Adrenal gland (tissue), 12 donors: ENCODE results near the gene LTA. TPM values are rescaled to one million over a fixed set of nuclear protein-coding genes. Genes with fewer than 3 reads are reported as not detected.

Source experiments
- DNase-seq, 7 donors: peaks; one replicate each; pipeline ENCODE4 v3.0.0-alpha.2; 2019 to 2020
- H3K27ac ChIP-seq, 5 donors: fragments of 200-600 bp; sonication (generic) in 4 of 5; 1 replicate in 3 of 5; 2 replicates in 2 of 5; pipeline versions ENCODE4 v1.5.1 to v1.8.0; 2016 to 2020; ENCODE audit warnings: mild to moderate bottlenecking in 1 of 5
- H3K27me3 ChIP-seq: fragments of 200-600 bp; 2 replicates; pipeline ENCODE4 v1.8.0; 2021
- H3K36me3 ChIP-seq, 2 donors: fragments of 200-600 bp; replicated peaks in 1 of 2; 1 replicate in 1 of 2; 2 replicates in 1 of 2; pipeline versions ENCODE4 v1.5.1 to v1.8.0; 2018 to 2022
- H3K4me1 ChIP-seq, 2 donors: fragments of 200-600 bp; replicated peaks in 1 of 2; 1 replicate in 1 of 2; 2 replicates in 1 of 2; pipeline versions ENCODE4 v1.5.1 to v1.8.0; 2018 to 2021
- H3K4me3 ChIP-seq, 4 donors: fragments of 200-600 bp; sonication (generic) in 3 of 4; one replicate each; pipeline ENCODE4 v1.5.1; 2016 to 2018
- H3K9me3 ChIP-seq, 3 donors: fragments of 200-600 bp; sonication (generic) in 1 of 3; replicated peaks in 1 of 3; 1 replicate in 2 of 3; 2 replicates in 1 of 3; pipeline versions ENCODE4 v1.5.1 to v1.8.0; 2016 to 2021
- CTCF ChIP-seq, 6 experiments: fragments of 450-650 bp in 4 of 6; fragments of 200-600 bp in 2 of 6; sonication (generic) in 1 of 6; IDR thresholded peaks; 1 replicate in 5 of 6; 2 replicates in 1 of 6; pipeline versions ENCODE4 v1.5.1 to v1.8.0; 2016 to 2021; ENCODE audit warnings: antibody characterized with exemption in 6 of 6, mild to moderate bottlenecking in 2 of 6, moderate library complexity in 1 of 6
- POLR2A ChIP-seq, 2 donors: fragments of 450-650 bp; IDR thresholded peaks; one replicate each; pipeline ENCODE4 v1.6.1; 2017; ENCODE audit warnings: antibody characterized with exemption in 2 of 2, mild to moderate bottlenecking in 2 of 2, moderate library complexity in 1 of 2
- WGBS, 4 donors: extraction: QIAGEN DNeasy Blood & Tissue Kit in 2 of 4; methylation state at CpG; one replicate each; pipeline versions ENCODE4 v1.1.5 to v1.1.7; 2013 to 2017; 5-methylcytosine and 5-hydroxymethylcytosine counted together
- intact Hi-C, 2 donors: fragments of 100-400 bp; cut with DNase I; formaldehyde crosslinking; loops; one replicate each; pipeline versions ENCODE4 v1.14.1 to v1.15.0; 2022 to 2023
- polyA plus RNA-seq, 3 donors: library from polyadenylated mRNA; stranded (reverse); fragments of 200-250 nt in 2 of 3; fragments of 350-450 nt in 1 of 3; fragmentation: Illumina TruSeq in 1 of 3; extraction: RNeasy Lipid Tissue Mini Kit (QIAGEN cat#74804) in 1 of 3; gene quantifications; one replicate each; pipeline ENCODE4 v1.2.3, GENCODE V29; 2013 to 2014
- total RNA-seq, 9 donors: library from RNA; depleted of rRNA in 4 of 9; stranded (reverse); fragments of >200 nt in 4 of 9; fragments of 120-200 nt in 1 of 9; fragmentation: NEBNext Ultra II Directional in 1 of 9; extraction: Animal tissue kit (Norgen Biotek cat#: 25700) in 1 of 9; gene quantifications; one replicate each; pipeline versions ENCODE4 v1.1.0 to v1.2.4, GENCODE V29; 2013 to 2023
- donor health status: healthy with polysubstance abuse.
- donor health status: Bipolar disorder and iron deficiency.
- donor health status: DM: yes; HTN: yes; CAD: no.
- donor health status: DM: no; HTN: no; CAD: no.
- donor health status: DM: no; HTN: no; CAD: no.
- donor health status: DM: yes; HTN: yes; CAD: no.

Gene LTA
- total and polyA plus RNA-seq, 12 donors, result 0.20 to 1.4 (median 0.95) TPM; not detected in 8

- 85 to 91% (median 90%) methylated on average over 7 of the region's 7 CpGs for WGBS, 4 donors
Measured at GRCh38 chr6:31531162-31531561, 40.9 kb upstream of the LTA start.

GRCh38 chr6:31531771-31532643 is 40.1 kb upstream of the LTA start:
- no peak for DNase-seq
- Histone ChIP-seq H3K27me3 (no peaks in the 10 kb centered on the region), H3K4me1 (peaks cover 0 to 8% of the 10 kb centered on the region in 2 donors), H3K36me3 (peaks cover 0 to 71% of the 10 kb centered on the region in 2 donors), H3K4me3 (no peak overlapping the region), H3K9me3 (no peaks in the 10 kb centered on the region), H3K27ac (peak overlapping the region in 1 of 5 donors; percentile 14)
- 64 to 71% (median 67%) methylated on average over 9 of the region's 9 CpGs for WGBS, 4 donors
- TF ChIP-seq CTCF (IDR thresholded peaks at IDR 0.05) (no peak), POLR2A (IDR thresholded peaks at IDR 0.05) (no peak)
- intact Hi-C loops, result no loop called here

More at GRCh38 chr6:31531162-31531561, 40.9 kb upstream of the LTA start:
- DNase-seq, result no peak
- H3K4me1 ChIP-seq, result peaks cover 0 to 3% of the 10 kb centered on the region in 2 donors
- no peak for TF ChIP-seq POLR2A (IDR thresholded peaks at IDR 0.05)
- TF ChIP-seq CTCF (IDR thresholded peaks at IDR 0.05), result no peak
- H3K9me3 ChIP-seq, result no peaks in the 10 kb centered on the region
- no peak overlapping the region for H3K27ac ChIP-seq
- peaks cover 0 to 63% of the 10 kb centered on the region in 2 donors for H3K36me3 ChIP-seq
- intact Hi-C loops, result no loop called here
- no peaks in the 10 kb centered on the region for H3K27me3 ChIP-seq
- no peak overlapping the region for H3K4me3 ChIP-seq

- Histone ChIP-seq H3K27me3 (no peaks in the 10 kb centered on the region), H3K36me3 (peaks cover 0 to 80% of the 10 kb centered on the region in 2 donors), H3K4me1 (peaks cover 0 to 11% of the 10 kb centered on the region in 2 donors), H3K9me3 (no peaks in the 10 kb centered on the region), H3K27ac (peak overlapping the region in 1 of 5 donors; percentile 14), H3K4me3 (no peak overlapping the region)
- intact Hi-C loops, result no loop called here
- DNase-seq, result peak in 2 of 7 donors; percentile 33 to 48
- 29 to 46% (median 39%) methylated on average over 9 of the region's 9 CpGs for WGBS, 4 donors
- TF ChIP-seq CTCF (IDR thresholded peaks at IDR 0.05) (no peak), POLR2A (IDR thresholded peaks at IDR 0.05) (no peak)
Measured at GRCh38 chr6:31532644-31533454, 39.2 kb upstream of the LTA start.

- H3K27me3 ChIP-seq, result no peaks in the 10 kb centered on the region
- 75 to 100% (median 87%) methylated on average over 1 of the region's 1 CpG for WGBS, 4 donors
- DNase-seq, result no peak
- TF ChIP-seq CTCF (IDR thresholded peaks at IDR 0.05) (no peak), POLR2A (IDR thresholded peaks at IDR 0.05) (no peak)
- intact Hi-C loops, result no loop called here
- no peak overlapping the region for H3K27ac ChIP-seq
- H3K9me3 ChIP-seq, result no peaks in the 10 kb centered on the region
- peaks cover 0 to 14% of the 10 kb centered on the region in 2 donors for H3K4me1 ChIP-seq
- H3K4me3 ChIP-seq, result no peak overlapping the region
- peaks cover 0 to 86% of the 10 kb centered on the region in 2 donors for H3K36me3 ChIP-seq
Measured at GRCh38 chr6:31533455-31533841, 38.6 kb upstream of the LTA start.
